GM19397 (cell line): ENCODE results near the gene MAPKBP1.

Experiments used
- ATAC-seq: cut with Tn5 transposase; IDR thresholded peaks from one replicate; pipeline ENCODE4 v1.9.1; 2021; ENCODE audit warnings: mild to moderate bottlenecking, moderate library complexity; ENCODE audit not compliant: unreplicated experiment

Gene MAPKBP1

DNA sequence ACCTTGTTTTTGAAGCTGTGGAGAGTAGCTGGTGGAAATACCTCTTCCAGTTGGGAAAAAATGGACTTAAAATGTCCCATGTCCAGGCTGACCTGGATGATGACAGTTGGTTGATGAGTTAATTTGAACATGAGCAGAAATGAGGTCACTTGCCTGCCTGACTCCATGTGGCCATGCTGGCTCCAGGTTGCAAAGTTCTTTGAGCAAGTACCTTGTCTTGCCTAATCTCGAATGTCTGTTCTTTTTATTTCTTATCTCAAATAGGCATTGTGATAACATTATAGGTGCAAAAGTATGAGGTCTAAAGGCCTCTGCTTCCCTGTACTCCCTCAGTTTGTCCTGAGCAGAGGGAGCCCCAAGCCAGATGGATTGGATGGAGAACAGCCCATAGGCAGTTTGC lies 9.0 kb downstream of the MAPKBP1 start:
- ATAC-seq: no peak

DNA sequence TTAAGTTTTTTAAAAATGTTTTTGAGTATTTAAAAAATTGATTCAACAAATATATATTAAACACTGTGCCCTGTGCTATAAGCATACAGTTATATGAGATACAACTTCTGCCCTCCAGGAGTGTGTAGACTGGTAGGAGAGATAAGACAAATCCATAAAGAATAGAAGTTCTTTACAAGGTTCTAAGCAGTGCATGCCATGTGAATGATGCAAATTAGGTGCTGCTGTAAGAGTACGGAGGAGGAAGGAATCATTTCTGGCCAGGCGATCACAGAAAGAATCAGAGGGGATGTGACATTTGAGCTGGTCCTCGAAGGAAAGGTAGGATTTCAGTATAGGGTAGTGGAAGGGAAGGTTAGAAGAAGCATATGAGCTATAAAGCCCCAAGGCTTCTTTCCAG lies 14.0 kb downstream of the MAPKBP1 start:
- ATAC-seq: no peak

DNA sequence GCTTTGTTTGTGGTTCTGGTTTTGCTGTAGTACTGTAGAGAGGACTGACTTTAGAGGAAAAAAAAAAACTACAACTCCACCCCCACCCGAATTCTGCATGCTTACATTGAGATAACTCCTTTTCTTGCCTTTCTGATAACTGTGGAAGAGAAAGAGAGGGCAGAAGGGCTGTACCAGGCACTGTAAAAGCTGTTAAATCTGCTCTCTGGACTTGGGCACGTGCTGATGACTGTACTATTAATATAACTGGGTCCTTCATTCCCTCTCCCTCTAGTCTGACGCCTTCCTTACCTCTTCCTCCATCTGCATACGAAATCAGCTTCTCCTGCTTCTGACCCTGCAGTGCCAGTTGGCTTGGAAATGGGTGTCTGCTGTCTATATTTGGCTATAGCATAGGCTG lies 15.0 kb downstream of the MAPKBP1 start:
- no peak for ATAC-seq

DNA sequence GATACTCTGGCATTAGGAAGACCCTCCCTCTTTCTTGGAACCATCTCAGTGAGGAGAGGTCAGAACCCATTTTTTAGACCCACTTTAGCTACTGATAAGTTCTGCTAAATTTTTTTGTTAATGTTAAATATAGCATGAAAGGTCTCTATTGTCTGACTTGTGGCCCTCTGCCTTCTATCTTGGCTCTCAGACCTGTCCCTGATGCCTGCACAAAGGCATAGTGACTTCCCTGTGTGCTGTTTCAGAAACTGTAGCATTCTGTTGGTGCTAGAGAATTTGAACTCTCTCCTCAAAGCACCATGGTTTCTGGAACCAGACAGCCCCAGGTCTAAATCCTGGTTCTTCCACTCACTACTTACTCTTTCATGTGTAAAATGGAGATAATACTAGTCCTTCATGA lies 15.4 kb downstream of the MAPKBP1 start:
- ATAC-seq: no peak

DNA sequence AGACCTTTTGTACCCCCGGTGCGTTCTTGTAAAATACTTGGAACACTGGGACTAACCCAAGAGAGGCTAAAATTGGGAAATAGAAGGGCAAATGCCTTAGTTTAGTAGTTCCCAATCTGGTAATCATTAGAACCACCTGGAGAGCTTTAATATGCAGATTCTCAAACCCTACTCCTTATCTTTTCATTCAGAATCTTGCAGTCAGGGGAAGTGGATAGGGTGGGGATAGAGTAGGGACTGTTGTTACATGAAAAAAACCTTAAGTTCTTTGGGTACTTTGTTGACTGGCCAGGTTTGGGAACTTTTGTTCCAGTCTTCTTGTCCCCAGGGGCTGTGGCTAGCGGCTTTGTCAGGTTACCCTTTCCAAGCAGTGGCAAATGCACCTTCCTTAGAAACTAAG lies 15.9 kb downstream of the MAPKBP1 start:
- no peak for ATAC-seq

DNA sequence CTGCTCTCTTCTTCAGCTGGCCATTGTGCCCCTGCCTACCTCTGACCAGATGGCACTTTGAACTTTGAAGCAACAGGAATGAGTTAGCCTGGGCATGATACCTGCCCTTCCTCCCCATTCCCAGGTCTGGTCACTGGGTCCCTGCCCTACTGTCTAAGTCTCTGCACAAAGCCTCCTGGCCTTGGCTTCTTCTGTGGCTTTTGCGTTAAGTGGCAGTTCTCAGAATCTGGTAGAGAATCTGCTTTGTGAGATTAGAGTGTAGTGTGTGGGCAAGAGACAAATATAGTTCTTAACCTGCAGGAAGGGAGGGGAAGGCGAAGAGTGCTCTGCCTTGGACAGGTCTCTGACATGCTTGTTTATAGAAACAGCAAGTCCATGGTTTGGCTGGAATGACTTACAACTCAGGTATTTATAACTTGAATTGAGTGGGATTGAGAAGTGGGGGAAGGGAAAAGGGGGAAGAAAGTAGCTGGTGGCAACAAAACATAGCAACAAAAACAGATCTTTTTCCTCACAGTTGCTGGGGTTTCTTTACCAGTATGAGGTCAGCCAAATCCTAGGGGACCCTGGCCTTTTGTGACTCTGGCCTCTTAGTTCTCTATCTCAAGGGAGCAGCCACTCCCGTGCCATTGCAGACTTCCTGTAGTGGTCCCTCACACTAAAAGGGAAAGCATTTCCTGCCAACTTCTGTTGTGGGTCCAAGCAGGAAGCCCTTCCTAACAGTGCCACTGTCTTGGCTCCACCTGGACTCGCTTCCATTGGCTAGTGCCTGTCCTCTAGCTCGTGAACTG lies 16.7 kb downstream of the MAPKBP1 start:
- ATAC-seq: no peak

DNA sequence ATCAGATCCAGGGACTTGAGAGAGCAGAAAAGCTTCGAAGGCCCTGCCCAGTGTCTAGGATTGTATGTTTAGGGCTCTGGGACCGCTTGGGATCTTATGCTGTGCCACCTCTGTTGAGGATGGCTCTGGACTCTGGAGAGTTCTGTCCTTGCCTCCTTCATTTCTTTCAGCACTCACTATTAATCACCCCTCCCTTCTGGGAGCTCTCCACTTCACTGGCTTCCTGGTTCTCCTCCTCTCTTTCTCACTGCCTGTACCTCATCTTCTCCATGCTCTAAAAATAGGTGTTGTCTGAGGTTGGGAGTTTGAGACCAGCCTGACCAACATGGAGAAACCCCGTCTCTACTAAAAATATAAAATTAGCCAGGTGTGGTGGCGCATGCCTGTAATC lies 17.3 kb downstream of the MAPKBP1 start:
- no peak for ATAC-seq

DNA sequence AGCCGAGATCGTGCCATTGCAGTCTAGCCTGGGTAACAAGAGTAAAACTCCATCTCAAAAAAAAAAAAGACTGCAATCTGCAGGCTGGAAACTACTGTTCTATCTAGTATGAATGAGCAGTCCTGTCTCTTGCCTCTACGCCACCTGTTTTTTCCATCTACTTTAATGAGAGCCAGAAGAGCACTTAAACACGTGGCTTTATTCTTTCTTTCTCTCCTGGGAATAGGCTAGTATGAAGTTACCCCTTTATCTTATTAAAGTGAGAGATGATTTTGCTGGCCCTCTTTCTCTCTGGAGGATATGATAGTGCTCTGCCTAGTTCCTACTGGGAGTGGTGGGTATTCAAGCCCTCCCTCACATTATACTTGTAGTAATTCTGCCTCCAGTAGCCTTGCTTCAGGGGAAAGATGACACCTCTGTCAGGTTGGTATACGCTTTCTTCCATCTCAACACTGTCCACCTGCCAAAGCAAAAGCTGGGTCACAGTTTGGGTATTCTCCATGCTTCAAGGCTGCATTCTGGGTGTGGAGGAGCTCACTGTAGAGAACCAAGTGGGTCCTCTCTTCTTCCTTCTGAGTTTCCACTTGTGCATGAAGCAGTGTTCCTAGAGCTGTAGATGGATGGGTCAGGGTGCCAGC lies 17.8 kb downstream of the MAPKBP1 start:
- ATAC-seq: no peak

DNA sequence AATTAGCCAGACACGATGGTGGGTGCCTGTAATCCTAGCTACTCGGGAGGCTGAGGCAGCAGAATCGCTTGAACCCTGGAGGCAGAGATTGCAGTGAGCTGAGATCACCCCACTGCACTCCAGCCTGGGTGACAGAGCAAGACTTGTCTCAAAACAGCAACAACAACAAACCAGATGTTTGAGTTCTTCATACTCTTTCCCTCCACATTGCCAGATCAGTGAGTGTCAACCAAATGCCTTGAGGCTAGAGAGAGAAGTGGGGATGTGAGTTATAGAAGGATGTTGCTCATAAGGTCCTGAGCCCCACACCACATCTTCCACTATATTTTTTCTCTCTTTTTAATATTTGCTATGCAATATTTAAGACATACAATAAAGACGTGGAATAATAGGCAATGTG lies 19.8 kb downstream of the MAPKBP1 start:
- ATAC-seq: no peak

DNA sequence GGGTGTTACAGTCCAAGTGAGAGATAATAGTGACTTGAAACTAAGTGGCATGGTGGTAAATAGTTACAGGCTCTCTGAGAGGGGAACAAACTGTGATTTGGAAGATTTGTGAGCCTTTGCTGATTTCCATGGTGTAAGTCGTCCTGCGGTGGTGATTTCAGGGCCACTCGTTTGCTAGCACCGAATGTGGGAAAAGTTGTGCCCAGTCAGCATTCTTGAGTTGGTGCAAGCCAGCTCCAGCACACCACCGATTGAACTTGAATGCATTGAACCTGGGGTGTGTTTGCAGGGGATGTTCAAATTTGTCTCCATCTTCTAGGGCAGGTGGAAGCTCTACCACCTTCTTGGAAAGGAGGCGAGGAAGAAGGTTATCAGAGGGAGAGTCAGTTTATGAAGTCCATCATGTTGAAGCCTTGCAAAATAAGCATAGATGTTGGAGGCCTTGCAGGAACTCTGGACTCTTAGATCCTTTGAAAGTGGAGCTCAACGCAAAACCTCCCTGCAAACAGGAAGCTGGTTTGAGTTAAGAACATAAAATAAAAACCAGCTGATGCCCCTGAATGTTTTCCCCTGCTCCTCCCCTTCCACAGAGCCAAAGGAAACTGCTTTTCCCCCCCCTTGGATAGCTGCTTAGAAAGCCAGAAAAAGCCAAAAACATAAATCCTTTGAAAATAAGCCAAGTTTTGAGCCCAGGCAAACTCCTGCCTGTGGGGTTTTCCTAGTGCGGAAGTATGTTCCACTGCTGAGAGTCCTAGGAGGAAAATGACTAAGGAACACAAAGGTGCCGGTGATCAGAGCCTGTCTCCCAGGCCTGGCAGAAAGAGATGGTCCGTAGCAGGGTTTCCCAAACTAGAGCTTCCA lies 21.9 kb downstream of the MAPKBP1 start:
- no peak for ATAC-seq

DNA sequence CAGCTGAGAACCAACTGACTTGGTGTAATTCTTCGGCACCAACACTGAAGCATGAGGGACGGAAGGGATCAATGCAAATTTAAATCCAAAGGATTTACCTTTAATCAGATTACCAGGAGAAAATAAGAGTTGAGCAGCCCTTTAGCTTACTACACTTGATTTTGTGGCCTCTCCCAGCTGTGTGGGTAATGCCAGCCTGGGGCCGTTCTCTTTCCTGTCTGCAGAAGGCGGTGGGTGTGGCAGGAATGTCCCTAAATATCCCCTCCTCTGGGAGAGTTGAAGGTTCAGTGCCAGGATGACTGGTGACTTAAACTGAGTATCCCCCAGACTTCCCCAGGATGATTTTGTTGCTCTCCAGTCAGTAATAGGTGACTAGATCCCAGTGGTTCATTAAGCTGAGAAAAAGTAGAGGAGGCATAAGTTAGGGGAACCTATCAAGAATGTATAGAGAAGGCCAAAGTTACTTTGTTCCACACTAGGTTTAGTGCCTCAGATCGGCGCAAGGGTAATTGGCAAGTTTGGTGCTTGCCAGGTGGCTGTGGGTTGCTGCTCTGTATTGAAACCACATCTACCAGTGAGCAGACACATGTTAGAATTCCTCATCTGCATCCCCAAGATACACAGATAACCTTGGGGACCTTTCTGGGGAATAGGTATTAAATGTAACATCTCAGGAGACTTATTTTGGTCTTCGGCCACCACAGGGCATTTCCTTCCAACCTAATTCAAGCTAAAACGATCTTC lies 23.1 kb downstream of the MAPKBP1 start:
- ATAC-seq: no peak

DNA sequence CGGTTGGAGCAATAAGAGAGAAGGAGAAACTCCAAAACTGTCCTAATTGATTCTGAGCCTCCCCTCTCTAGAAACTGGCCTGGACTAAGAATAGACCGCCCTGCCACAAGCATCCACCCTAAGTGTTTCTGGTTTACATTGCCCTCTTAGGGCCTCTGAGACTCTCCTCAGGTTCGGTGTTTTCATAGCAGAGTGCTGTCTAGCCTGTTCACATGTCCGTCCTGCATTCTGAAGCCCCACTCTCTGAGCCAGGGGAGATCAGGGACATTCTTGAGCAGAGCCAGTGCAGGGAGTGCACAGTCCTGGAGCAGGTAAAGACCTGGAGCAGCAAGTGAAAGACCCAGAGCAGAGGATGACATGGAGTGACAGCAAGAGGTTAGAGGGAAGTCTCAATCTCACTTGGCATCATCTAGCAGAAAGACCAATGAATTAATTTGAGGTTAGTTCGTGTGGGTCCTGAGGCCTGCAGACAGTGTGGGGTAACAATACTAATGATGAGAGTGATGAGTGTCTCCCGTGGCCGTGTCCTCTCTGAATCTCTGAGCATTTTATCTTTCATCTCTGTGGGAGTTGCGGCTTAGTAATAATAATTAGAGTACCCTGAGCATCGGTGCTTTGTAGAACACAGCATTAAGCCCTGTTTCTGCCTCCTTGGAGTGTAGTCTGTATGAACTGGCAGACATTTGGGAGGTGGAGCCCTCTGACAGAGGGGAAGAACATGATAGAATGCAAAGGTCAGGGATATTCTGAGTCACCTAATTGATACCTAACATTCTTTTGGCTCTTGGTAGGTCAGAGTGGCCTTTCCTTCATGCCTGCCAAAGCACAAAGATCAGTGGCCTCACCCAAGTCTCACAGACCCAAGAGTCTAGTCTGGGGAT lies 24.6 kb downstream of the MAPKBP1 start:
- ATAC-seq: no peak

DNA sequence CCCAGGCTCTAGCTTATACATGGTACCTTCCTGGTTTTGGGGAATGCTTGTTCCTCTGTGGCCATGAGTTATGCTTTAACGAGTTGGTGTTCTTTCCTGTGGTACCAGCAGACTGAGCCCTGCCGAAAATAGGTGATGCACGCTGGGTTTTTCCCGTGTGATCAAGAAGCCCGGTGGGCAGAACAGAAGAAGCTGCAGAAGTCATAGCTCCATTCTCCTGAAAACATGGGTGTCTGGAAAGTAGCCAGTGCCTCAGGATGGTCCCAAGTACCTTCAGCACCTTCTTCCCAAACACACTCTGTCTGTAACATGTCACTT lies 25.2 kb downstream of the MAPKBP1 start:
- ATAC-seq: no peak

DNA sequence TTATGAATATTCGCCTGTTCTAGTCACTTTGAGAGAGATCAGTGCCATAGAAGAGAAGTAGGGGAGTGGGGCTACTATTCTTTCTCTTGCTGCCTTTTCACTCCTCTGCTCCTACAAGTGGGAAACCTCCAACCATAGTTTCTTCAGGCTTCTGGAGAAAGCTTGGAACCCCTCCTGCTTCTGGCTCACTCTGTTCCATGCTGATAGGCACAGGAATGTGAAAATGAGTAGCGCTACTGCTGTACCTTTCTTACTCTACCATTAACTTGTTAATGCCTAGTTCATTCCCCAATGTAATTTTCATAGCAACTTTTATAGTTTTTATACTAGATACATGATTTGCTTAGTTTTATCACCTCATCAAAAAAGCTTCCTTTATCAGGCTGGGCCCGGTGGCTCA lies 26.9 kb downstream of the MAPKBP1 start:
- ATAC-seq: no peak

DNA sequence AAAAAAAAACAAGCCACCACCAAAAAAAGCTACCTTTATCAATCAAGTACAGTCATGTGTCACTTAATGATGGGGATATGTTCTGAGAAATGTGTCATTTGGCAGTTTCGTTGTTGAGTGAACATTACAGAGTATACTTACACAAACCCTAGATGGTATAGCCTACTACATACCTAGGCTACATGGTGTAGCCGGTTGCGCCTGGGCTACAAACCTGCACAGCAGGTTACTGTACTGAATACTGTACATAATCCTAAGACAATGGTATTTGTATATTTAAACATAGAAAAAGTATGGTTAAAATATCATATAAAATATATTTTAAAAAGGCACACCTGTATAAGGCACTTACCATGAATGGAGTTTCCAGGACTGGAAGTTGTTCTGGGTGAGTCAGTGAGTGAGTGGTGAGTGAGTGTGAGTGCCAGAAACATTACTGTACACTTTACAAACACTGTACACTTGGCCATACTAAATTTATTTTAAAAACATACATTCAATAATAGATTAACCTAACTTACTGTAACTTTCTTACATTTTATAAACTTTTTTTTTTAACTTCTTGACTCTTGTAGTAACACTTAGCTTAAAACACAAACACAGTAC lies 27.7 kb downstream of the MAPKBP1 start:
- ATAC-seq: no peak

DNA sequence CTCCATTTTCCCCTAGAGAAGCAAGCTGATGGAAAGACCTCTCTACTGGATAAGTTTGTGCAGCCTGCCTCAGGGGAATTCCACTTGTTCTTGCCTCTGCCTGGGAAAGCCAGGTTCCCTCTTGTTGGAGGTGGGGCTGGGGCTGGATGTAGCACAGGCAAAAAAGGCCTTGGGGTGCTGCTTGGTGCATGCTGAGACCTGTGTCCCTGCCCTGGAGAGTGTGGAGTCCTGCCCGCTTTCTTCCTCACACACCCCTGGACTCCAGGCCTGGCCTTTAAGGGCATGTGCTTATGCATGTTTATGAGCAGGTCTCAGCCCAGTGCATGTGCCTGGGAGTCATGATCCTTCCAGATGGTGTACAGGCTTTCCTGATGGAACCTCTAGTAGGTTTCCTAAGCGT lies 30.1 kb downstream of the MAPKBP1 start:
- ATAC-seq: no peak

DNA sequence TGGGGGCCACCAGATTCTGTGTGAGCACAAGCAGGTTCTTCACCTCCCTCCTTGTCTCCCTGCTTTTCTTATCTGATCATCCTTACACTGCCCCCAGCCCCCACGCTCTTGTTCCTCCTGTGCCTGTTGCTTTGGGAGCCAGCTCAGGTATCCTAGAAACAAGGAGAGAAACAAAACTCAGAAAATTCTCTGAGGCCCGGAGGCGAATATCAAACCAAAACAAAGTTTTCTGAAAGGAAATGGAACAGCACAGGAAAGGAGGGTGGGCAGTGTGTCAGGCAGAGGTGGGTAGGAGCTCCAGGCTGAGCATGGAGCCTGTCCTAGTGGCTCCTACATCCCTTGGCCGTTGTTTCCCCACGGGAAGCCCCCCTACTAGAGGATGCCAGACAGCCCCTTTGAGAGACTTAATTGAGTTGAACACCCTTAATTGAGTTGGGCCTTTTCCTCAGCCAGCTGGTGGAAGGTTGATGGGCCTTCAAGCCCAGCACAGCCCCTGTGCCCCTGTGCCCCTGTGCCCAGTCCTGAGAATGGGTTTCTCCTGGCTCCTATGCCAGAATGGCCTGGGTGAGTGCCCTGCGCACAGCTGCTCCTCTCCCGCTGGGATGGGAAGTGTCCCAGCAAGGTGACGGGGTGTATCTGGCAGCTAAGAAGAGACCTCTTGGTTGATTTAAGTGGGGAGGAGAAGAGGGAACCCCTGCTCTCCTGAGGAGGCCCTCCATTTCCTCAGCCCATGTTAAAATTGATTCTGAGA lies 30.8 kb downstream of the MAPKBP1 start:
- no peak for ATAC-seq

DNA sequence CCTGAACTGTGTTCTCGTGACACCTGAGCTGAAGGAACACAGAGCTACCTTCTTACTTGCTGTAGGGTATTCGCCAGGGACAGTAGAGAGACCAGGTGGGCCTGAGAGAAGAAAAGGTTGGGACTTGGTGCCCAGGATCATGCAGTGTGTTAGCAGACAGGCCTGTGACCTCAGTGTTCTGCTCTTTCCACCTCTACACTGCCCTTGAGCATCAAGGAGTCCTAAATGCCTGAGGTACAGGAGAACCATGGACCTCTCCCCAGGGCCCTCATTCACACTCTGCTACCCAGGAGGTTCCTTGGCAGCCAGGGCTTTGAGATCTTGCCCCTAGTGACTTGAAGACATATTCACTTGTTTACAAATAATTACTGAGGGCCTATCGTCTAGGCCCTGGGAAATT lies 31.4 kb downstream of the MAPKBP1 start:
- ATAC-seq: no peak
